HEK293 (cell line): ENCODE measurements around the gene HK3.

ENCODE experiments used
- CTCF ChIP-seq: fragments of 450-650 bp; formaldehyde crosslinking; IDR thresholded peaks from 2 replicates; pipeline ENCODE4 v1.5.1; 2016; ENCODE audit warnings: missing biosample characterization, missing genetic modification characterization
- GFI1B ChIP-seq: fragments of 450-650 bp; formaldehyde crosslinking; IDR thresholded peaks from 2 replicates; pipeline ENCODE4 v1.5.1; 2016; ENCODE audit warnings: missing biosample characterization, missing genetic modification characterization
- TSHZ1 ChIP-seq: fragments of 450-650 bp; formaldehyde crosslinking; IDR thresholded peaks from 2 replicates; pipeline ENCODE4 v1.5.1; 2016; ENCODE audit warnings: missing biosample characterization, missing genetic modification characterization, borderline replicate concordance
- YY1 ChIP-seq: fragments of 450-650 bp; formaldehyde crosslinking; IDR thresholded peaks from 2 replicates; pipeline ENCODE4 v1.5.1; 2018; ENCODE audit warnings: missing biosample characterization, missing genetic modification characterization
- ZNF174 ChIP-seq: fragments of 450-650 bp; formaldehyde crosslinking; IDR thresholded peaks from 2 replicates; pipeline ENCODE4 v1.5.0; 2017; ENCODE audit warnings: missing biosample characterization, mild to moderate bottlenecking, missing genetic modification characterization
- ZNF175 ChIP-seq: fragments of 450-650 bp; formaldehyde crosslinking; IDR thresholded peaks from 2 replicates; pipeline ENCODE4 v1.5.1; 2016; ENCODE audit warnings: missing biosample characterization, missing genetic modification characterization
- ZNF274 ChIP-seq, 2 experiments: fragments of 200-500 bp in 1 of 2; fragments of 450-650 bp in 1 of 2; sonication (Bioruptor generic) in 1 of 2; formaldehyde crosslinking in 1 of 2; IDR thresholded peaks; 2 replicates each; pipeline versions ENCODE4 v1.5.1 to v1.6.1; 2014 to 2016; ENCODE audit warnings: borderline replicate concordance in 1 of 2, inconsistent platforms in 1 of 2, low read length in 1 of 2, missing biosample characterization in 1 of 2, missing genetic modification characterization in 1 of 2
- ZNF324 ChIP-seq: fragments of 450-650 bp; formaldehyde crosslinking; IDR thresholded peaks from 2 replicates; pipeline ENCODE4 v1.5.1; 2016; ENCODE audit warnings: missing biosample characterization, missing genetic modification characterization
- ZNF335 ChIP-seq: fragments of 450-650 bp; formaldehyde crosslinking; conservative IDR thresholded peaks from 2 replicates; pipeline ENCODE4 v1.5.1; 2016; ENCODE audit warnings: missing biosample characterization, missing genetic modification characterization
- ZNF362 ChIP-seq: fragments of 450-650 bp; formaldehyde crosslinking; IDR thresholded peaks from 2 replicates; pipeline ENCODE4 v1.5.1; 2016; ENCODE audit warnings: missing biosample characterization, missing genetic modification characterization
- ZNF510 ChIP-seq: fragments of 450-650 bp; formaldehyde crosslinking; IDR thresholded peaks from 2 replicates; pipeline ENCODE4 v1.5.1; 2018; ENCODE audit warnings: mild to moderate bottlenecking, missing genetic modification characterization, missing biosample characterization; ENCODE audit not compliant: insufficient replicate concordance
- ZNF843 ChIP-seq: fragments of 450-650 bp; formaldehyde crosslinking; IDR thresholded peaks from 2 replicates; pipeline ENCODE4 v1.5.1; 2016; ENCODE audit warnings: missing biosample characterization, missing genetic modification characterization

- no peak for TF ChIP-seq TSHZ1 (tag by site-specific recombination)
- TF ChIP-seq GFI1B: no peak
- TF ChIP-seq ZNF274 (IDR thresholded peaks at IDR 0.05; ENCODE audit: low read length): no peak
- no peak for TF ChIP-seq ZNF274 (tag by site-specific recombination; IDR thresholded peaks at IDR 0.05; ENCODE audit: borderline replicate concordance)
- TF ChIP-seq ZNF843 (tag by site-specific recombination): no peak
- no peak for TF ChIP-seq ZNF324
- TF ChIP-seq ZNF362 (tag by site-specific recombination): no peak
- no peak for TF ChIP-seq CTCF
- TF ChIP-seq YY1 (tag by site-specific recombination): no peak
- TF ChIP-seq ZNF174 (tag by site-specific recombination): no peak
- TF ChIP-seq ZNF510 (tag by site-specific recombination): no peak
- TF ChIP-seq ZNF175 (tag by site-specific recombination): no peak
- TF ChIP-seq ZNF335 (tag by site-specific recombination): no peak
Measured at GRCh38 chr5:176938472-176938871, 39.3 kb upstream of the HK3 start.
